GM23338 (cell line): ENCODE measurements around the gene NRSN2. TPM values are rescaled to one million over a fixed set of nuclear protein-coding genes. Genes with fewer than 3 reads are reported as not detected.
"Not testable (repeated sequence)": the region's sequence is repeated elsewhere in the genome, so short reads cannot be mapped to it uniquely, and the experiment has no call there.

Experiments used
- ATAC-seq: fragments of 200-7000 bp; cut with Tn5 transposase; 3 replicates; pipeline ENCODE4 v1.9.1; 2020
- DNase-seq: peaks from one replicate; pipeline ENCODE4 v3.0.0-alpha.2; 2015; ENCODE audit warnings: low spot score
- H2AFZ ChIP-seq: fragments of 200-600 bp; sonication (generic); 2 replicates; pipeline ENCODE4 v1.8.0; 2016; ENCODE audit warnings: antibody characterized with exemption, mild to moderate bottlenecking, moderate library complexity
- H3F3A ChIP-seq: fragments of 200-600 bp; sonication (generic); replicated peaks from 2 replicates; pipeline ENCODE4 v1.8.0; 2017; ENCODE audit warnings: antibody characterized with exemption, mixed run types, low read depth
- H3K27ac ChIP-seq: fragments of 200-600 bp; sonication (generic); 2 replicates; pipeline ENCODE4 v1.6.1; 2016; ENCODE audit warnings: low read depth
- H3K27me3 ChIP-seq: fragments of 200-600 bp; sonication (generic); 2 replicates; pipeline ENCODE4 v1.8.0; 2016; ENCODE audit warnings: mild to moderate bottlenecking, mixed run types, moderate library complexity; ENCODE audit not compliant: insufficient read depth
- H3K36me3 ChIP-seq: fragments of 200-600 bp; sonication (generic); 2 replicates; pipeline ENCODE4 v1.8.0; 2016; ENCODE audit warnings: mild to moderate bottlenecking; ENCODE audit not compliant: insufficient read depth
- H3K4me1 ChIP-seq: fragments of 200-600 bp; sonication (generic); 2 replicates; pipeline ENCODE4 v1.8.0; 2016; ENCODE audit warnings: mild to moderate bottlenecking, moderate library complexity; ENCODE audit not compliant: insufficient read depth
- H3K4me2 ChIP-seq: fragments of 200-600 bp; sonication (generic); 2 replicates; pipeline ENCODE4 v1.7.1; 2017; ENCODE audit warnings: mixed run types
- H3K4me3 ChIP-seq: fragments of 200-600 bp; sonication (generic); 2 replicates; pipeline ENCODE4 v1.6.1; 2016; ENCODE audit warnings: mixed run types
- H3K79me2 ChIP-seq: fragments of 200-600 bp; sonication (generic); replicated peaks from 2 replicates; pipeline ENCODE4 v1.8.0; 2017; ENCODE audit warnings: mild to moderate bottlenecking; ENCODE audit not compliant: insufficient read depth
- H3K9me2 ChIP-seq: fragments of 200-600 bp; sonication (generic); 2 replicates; pipeline ENCODE4 v1.8.0; 2017; ENCODE audit not compliant: insufficient read depth
- H4K20me1 ChIP-seq: fragments of 200-600 bp; sonication (generic); replicated peaks from 2 replicates; pipeline ENCODE4 v1.8.0; 2017; ENCODE audit warnings: mild to moderate bottlenecking; ENCODE audit not compliant: insufficient read depth
- H3K27ac Mint-ChIP-seq: 2 replicates; pipeline ENCODE4 v1.8.0; 2020; ENCODE audit warnings: inconsistent platforms, mild to moderate bottlenecking, moderate library complexity, mixed read lengths
- H3K27me3 Mint-ChIP-seq: 3 replicates; pipeline ENCODE4 v1.8.0; 2022; ENCODE audit warnings: low read depth, mild to moderate bottlenecking, moderate library complexity, mixed read lengths, inconsistent platforms; ENCODE audit not compliant: insufficient read depth, poor library complexity
- H3K36me3 Mint-ChIP-seq: 3 replicates; pipeline ENCODE4 v1.8.0; 2021; ENCODE audit warnings: low read depth, mild to moderate bottlenecking, inconsistent platforms, moderate library complexity, mixed read lengths
- H3K4me1 Mint-ChIP-seq: 3 replicates; pipeline ENCODE4 v1.8.0; 2020; ENCODE audit warnings: mild to moderate bottlenecking, inconsistent platforms, mixed read lengths
- H3K4me3 Mint-ChIP-seq: 3 replicates; pipeline ENCODE4 v1.8.0; 2021; ENCODE audit warnings: moderate library complexity, mild to moderate bottlenecking, inconsistent platforms, mixed read lengths
- H3K9me3 Mint-ChIP-seq: 3 replicates; pipeline ENCODE4 v1.8.0; 2020; ENCODE audit warnings: moderate library complexity, mild to moderate bottlenecking, inconsistent platforms, mixed read lengths
- CREB1 ChIP-seq: fragments of 250-450 bp; sonication (Bioruptor Pico); IDR thresholded peaks from 2 replicates; pipeline ENCODE4 v1.5.0; 2020; ENCODE audit warnings: low read depth, mild to moderate bottlenecking, moderate library complexity
- EZH2 ChIP-seq: fragments of 200-600 bp; sonication (generic); IDR thresholded peaks from one replicate; pipeline ENCODE4 v1.8.0; 2017; ENCODE audit warnings: antibody characterized with exemption, mild to moderate bottlenecking, low read depth; ENCODE audit not compliant: unreplicated experiment
- EZH2phosphoT487 ChIP-seq: fragments of 200-600 bp; sonication (generic); IDR thresholded peaks from one replicate; pipeline ENCODE4 v1.8.1; 2018; ENCODE audit warnings: antibody characterized with exemption; ENCODE audit not compliant: unreplicated experiment
- STAT1 ChIP-seq: IDR thresholded peaks from one replicate; pipeline ENCODE4 v1.6.1; 2016; ENCODE audit warnings: antibody characterized with exemption; ENCODE audit not compliant: unreplicated experiment
- ZNF331 ChIP-seq: fragments of 250-450 bp; sonication (Bioruptor Pico); IDR thresholded peaks from 2 replicates; pipeline ENCODE4 v1.5.0; 2020; ENCODE audit warnings: low read depth, mild to moderate bottlenecking, moderate library complexity
- polyA plus RNA-seq: library from polyadenylated mRNA; unstranded; fragments of >200 nt; fragmentation: Nextera tagmentation; extraction: Ambion mirVana; gene quantifications from 2 replicates; pipeline ENCODE4 v1.2.1, GENCODE V29; 2016
- total RNA-seq: library from RNA; depleted of rRNA; stranded (reverse); fragments of >200 nt; shearing (Covaris generic); gene quantifications from 2 replicates; pipeline ENCODE4 v1.2.3, GENCODE V29; 2014
- TF ChIP-seq, protein P1 (sequence below): fragments of 250-450 bp; sonication (Bioruptor Pico); IDR thresholded peaks from 2 replicates; pipeline ENCODE4 v1.5.0; 2020; ENCODE audit warnings: mild to moderate bottlenecking, moderate library complexity
- TF ChIP-seq, protein P2 (sequence below): IDR thresholded peaks from 2 replicates; pipeline ENCODE4 v1.6.1; 2016; ENCODE audit warnings: antibody characterized with exemption
- TF ChIP-seq, protein P3 (sequence below): IDR thresholded peaks from one replicate; pipeline ENCODE4 v1.6.1; 2018; ENCODE audit warnings: antibody characterized with exemption; ENCODE audit not compliant: unreplicated experiment

The NRSN2 gene
- total and polyA plus RNA-seq, 2 experiments from 2014 or later, result 14.4 to 17.9 TPM

DNA sequence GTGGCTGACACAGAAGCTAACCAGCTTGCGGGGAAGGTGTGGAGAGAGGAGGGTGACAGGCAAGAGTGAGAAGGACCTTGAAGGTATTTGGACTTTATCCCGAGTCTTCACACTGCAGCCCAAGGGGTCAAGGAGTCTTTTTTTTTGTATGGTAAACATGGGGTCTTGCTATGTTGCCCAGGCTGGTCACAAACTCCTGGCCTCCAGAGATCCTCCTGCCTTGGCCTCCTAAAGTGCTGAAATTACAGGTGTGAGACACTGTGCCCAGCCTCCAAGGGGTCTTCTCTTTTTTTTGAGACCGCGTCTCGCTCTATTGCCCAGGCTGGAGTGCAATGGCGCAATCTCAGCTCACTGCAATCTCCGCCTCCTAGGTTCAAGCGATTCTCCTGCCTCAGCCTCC, 12.3 kb upstream of the NRSN2 start (continued):
- TF ChIP-seq, protein P1, sequence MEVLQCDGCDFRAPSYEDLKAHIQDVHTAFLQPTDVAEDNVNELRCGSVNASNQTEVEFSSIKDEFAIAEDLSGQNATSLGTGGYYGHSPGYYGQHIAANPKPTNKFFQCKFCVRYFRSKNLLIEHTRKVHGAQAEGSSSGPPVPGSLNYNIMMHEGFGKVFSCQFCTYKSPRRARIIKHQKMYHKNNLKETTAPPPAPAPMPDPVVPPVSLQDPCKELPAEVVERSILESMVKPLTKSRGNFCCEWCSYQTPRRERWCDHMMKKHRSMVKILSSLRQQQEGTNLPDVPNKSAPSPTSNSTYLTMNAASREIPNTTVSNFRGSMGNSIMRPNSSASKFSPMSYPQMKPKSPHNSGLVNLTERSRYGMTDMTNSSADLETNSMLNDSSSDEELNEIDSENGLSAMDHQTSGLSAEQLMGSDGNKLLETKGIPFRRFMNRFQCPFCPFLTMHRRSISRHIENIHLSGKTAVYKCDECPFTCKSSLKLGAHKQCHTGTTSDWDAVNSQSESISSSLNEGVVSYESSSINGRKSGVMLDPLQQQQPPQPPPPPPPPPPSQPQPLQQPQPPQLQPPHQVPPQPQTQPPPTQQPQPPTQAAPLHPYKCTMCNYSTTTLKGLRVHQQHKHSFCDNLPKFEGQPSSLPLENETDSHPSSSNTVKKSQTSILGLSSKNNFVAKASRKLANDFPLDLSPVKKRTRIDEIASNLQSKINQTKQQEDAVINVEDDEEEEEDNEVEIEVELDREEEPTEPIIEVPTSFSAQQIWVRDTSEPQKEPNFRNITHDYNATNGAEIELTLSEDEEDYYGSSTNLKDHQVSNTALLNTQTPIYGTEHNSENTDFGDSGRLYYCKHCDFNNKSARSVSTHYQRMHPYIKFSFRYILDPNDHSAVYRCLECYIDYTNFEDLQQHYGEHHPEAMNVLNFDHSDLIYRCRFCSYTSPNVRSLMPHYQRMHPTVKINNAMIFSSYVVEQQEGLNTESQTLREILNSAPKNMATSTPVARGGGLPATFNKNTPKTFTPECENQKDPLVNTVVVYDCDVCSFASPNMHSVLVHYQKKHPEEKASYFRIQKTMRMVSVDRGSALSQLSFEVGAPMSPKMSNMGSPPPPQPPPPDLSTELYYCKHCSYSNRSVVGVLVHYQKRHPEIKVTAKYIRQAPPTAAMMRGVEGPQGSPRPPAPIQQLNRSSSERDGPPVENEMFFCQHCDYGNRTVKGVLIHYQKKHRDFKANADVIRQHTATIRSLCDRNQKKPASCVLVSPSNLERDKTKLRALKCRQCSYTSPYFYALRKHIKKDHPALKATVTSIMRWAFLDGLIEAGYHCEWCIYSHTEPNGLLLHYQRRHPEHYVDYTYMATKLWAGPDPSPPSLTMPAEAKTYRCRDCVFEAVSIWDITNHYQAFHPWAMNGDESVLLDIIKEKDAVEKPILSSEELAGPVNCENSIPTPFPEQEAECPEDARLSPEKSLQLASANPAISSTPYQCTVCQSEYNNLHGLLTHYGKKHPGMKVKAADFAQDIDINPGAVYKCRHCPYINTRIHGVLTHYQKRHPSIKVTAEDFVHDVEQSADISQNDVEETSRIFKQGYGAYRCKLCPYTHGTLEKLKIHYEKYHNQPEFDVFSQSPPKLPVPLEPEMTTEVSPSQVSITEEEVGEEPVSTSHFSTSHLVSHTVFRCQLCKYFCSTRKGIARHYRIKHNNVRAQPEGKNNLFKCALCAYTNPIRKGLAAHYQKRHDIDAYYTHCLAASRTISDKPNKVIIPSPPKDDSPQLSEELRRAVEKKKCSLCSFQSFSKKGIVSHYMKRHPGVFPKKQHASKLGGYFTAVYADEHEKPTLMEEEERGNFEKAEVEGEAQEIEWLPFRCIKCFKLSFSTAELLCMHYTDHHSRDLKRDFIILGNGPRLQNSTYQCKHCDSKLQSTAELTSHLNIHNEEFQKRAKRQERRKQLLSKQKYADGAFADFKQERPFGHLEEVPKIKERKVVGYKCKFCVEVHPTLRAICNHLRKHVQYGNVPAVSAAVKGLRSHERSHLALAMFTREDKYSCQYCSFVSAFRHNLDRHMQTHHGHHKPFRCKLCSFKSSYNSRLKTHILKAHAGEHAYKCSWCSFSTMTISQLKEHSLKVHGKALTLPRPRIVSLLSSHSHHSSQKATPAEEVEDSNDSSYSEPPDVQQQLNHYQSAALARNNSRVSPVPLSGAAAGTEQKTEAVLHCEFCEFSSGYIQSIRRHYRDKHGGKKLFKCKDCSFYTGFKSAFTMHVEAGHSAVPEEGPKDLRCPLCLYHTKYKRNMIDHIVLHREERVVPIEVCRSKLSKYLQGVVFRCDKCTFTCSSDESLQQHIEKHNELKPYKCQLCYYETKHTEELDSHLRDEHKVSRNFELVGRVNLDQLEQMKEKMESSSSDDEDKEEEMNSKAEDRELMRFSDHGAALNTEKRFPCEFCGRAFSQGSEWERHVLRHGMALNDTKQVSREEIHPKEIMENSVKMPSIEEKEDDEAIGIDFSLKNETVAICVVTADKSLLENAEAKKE (CRISPR knock-in tag), result no peak
- no peak for TF ChIP-seq STAT1
- TF ChIP-seq, protein P2, sequence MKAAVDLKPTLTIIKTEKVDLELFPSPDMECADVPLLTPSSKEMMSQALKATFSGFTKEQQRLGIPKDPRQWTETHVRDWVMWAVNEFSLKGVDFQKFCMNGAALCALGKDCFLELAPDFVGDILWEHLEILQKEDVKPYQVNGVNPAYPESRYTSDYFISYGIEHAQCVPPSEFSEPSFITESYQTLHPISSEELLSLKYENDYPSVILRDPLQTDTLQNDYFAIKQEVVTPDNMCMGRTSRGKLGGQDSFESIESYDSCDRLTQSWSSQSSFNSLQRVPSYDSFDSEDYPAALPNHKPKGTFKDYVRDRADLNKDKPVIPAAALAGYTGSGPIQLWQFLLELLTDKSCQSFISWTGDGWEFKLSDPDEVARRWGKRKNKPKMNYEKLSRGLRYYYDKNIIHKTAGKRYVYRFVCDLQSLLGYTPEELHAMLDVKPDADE, result no peak

DNA sequence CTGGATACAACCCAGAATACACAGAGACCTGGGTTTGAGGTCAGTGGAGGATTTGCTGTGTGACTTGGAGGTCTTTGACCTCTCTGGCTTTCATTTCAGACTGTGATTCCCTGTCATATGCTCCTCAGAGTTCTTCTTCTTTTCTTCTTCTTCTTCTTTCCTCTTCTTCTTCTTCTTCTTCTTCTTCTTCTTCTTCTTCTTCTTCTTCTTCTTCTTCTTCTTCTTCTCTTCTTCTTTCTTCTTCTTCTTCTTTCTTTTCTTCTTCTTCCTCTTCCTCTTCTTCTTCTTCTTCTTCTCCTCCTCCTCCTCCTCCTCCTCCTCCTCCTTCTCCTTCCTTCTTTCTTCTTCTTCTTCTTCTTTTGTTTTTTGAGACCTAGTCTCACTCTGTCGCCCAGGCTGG, 10.9 kb upstream of the NRSN2 start:
- H4K20me1 ChIP-seq, H3K27me3 Mint-ChIP-seq, H3F3A ChIP-seq, H3K4me1 ChIP-seq, H3K36me3 Mint-ChIP-seq, DNase-seq, H3K4me3 Mint-ChIP-seq, ATAC-seq, H3K79me2 ChIP-seq, H3K4me3 ChIP-seq, H3K4me1 Mint-ChIP-seq, H3K9me3 Mint-ChIP-seq, H2AFZ ChIP-seq, H3K4me2 ChIP-seq, H3K27ac ChIP-seq, H3K27ac Mint-ChIP-seq, H3K36me3 ChIP-seq, H3K9me2 ChIP-seq: not testable (repeated sequence)
- peaks cover 16% of the 10 kb centered on the region for H3K27me3 ChIP-seq

DNA sequence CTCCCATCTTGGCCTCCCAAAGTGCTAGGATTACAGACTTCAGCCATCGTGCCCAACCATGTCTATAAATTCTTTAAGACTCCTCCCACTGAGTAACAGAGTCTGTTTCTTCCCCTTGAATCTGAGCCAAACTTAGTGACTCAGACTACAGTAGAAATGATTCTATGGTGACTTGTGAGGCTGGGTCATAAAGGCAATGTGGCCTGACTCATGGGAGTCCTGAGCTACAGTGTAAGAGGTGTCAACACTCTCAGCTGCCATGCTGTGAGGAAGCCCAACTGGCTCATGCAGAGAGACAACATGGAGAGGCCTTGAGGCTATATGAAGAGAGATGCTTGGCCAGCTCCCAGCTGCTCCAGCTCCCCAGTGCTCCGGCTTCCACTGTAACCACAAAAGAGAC, 5.2 kb upstream of the NRSN2 start:
- no peaks in the 10 kb centered on the region for H3K9me3 Mint-ChIP-seq
- H3K79me2 ChIP-seq, result no peaks in the 10 kb centered on the region
- peaks cover 5% of the 10 kb centered on the region; the same call in 1 of the 2 replicates for H3F3A ChIP-seq
- H3K4me1 ChIP-seq, result peaks cover 4% of the 10 kb centered on the region; the same call in 1 of the 2 replicates
- no peak overlapping the region for H3K4me3 ChIP-seq
- no peak for DNase-seq
- no peak for ATAC-seq
- no peaks in the 10 kb centered on the region; the same call in 1 of the 2 replicates for H4K20me1 ChIP-seq
- peaks cover 6% of the 10 kb centered on the region for H3K27me3 Mint-ChIP-seq
- no peak overlapping the region for H3K27ac ChIP-seq
- no peak overlapping the region for H2AFZ ChIP-seq
- no peak overlapping the region for H3K4me3 Mint-ChIP-seq
- H3K36me3 ChIP-seq, result no peaks in the 10 kb centered on the region
- H3K4me1 Mint-ChIP-seq, result peaks cover 5% of the 10 kb centered on the region; the same call in 2 of the 3 replicates
- no peak overlapping the region for H3K27ac Mint-ChIP-seq
- H3K9me2 ChIP-seq, result no peaks in the 10 kb centered on the region
- H3K27me3 ChIP-seq, result peaks cover 8% of the 10 kb centered on the region
- no peaks in the 10 kb centered on the region for H3K36me3 Mint-ChIP-seq
- no peak overlapping the region for H3K4me2 ChIP-seq
- TF ChIP-seq ZNF331 (CRISPR knock-in tag), result no peak
- TF ChIP-seq, protein P3, sequence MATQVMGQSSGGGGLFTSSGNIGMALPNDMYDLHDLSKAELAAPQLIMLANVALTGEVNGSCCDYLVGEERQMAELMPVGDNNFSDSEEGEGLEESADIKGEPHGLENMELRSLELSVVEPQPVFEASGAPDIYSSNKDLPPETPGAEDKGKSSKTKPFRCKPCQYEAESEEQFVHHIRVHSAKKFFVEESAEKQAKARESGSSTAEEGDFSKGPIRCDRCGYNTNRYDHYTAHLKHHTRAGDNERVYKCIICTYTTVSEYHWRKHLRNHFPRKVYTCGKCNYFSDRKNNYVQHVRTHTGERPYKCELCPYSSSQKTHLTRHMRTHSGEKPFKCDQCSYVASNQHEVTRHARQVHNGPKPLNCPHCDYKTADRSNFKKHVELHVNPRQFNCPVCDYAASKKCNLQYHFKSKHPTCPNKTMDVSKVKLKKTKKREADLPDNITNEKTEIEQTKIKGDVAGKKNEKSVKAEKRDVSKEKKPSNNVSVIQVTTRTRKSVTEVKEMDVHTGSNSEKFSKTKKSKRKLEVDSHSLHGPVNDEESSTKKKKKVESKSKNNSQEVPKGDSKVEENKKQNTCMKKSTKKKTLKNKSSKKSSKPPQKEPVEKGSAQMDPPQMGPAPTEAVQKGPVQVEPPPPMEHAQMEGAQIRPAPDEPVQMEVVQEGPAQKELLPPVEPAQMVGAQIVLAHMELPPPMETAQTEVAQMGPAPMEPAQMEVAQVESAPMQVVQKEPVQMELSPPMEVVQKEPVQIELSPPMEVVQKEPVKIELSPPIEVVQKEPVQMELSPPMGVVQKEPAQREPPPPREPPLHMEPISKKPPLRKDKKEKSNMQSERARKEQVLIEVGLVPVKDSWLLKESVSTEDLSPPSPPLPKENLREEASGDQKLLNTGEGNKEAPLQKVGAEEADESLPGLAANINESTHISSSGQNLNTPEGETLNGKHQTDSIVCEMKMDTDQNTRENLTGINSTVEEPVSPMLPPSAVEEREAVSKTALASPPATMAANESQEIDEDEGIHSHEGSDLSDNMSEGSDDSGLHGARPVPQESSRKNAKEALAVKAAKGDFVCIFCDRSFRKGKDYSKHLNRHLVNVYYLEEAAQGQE, result no peak
- no peak for TF ChIP-seq CREB1 (CRISPR knock-in tag)
- no peak for TF ChIP-seq EZH2
- TF ChIP-seq EZH2phosphoT487, result no peak
